HepG2 (cell line): ENCODE data around the gene CMTM8. TPM values are rescaled to one million over a fixed set of nuclear protein-coding genes. Genes with fewer than 3 reads are reported as not detected.

Source experiments
- FIP1L1 ChIP-seq: fragments of 200-400 bp; formaldehyde crosslinking; IDR thresholded peaks from 2 replicates; pipeline ENCODE4 v1.6.1; 2018; ENCODE audit warnings: low read depth, mild to moderate bottlenecking, low read length, moderate library complexity, borderline replicate concordance; ENCODE audit not compliant: insufficient read depth
- HMG20B ChIP-seq: conservative IDR thresholded peaks from 2 replicates; pipeline ENCODE4 v1.6.1; 2016; ENCODE audit warnings: missing genetic modification reagents, missing compliant biosample characterization
- JUN ChIP-seq: sonication (generic); formaldehyde crosslinking; IDR thresholded peaks from 2 replicates; pipeline ENCODE4 v1.4.0; 2020; ENCODE audit warnings: mild to moderate bottlenecking, missing genetic modification reagents
- KLF6 ChIP-seq: IDR thresholded peaks from 2 replicates; pipeline ENCODE4 v1.8.0; 2016; ENCODE audit warnings: missing biosample characterization, missing genetic modification reagents
- MTA1 ChIP-seq: sonication (generic); formaldehyde crosslinking; IDR thresholded peaks from 2 replicates; pipeline ENCODE4 v1.4.0; 2020; ENCODE audit warnings: missing genetic modification reagents, mild to moderate bottlenecking, borderline replicate concordance
- PATZ1 ChIP-seq: sonication (generic); formaldehyde crosslinking; IDR thresholded peaks from 2 replicates; pipeline ENCODE4 v1.4.0; 2020; ENCODE audit warnings: missing genetic modification reagents
- PRDM4 ChIP-seq: sonication (generic); formaldehyde crosslinking; IDR thresholded peaks from 2 replicates; pipeline ENCODE4 v1.9.0; 2021; ENCODE audit warnings: missing genetic modification reagents, borderline replicate concordance
- RXRA ChIP-seq: sonication (generic); formaldehyde crosslinking; IDR thresholded peaks from 2 replicates; pipeline ENCODE4 v1.5.1; 2020; ENCODE audit warnings: missing genetic modification reagents
- SP2 ChIP-seq: sonication (generic); formaldehyde crosslinking; IDR thresholded peaks from 2 replicates; pipeline ENCODE4 v1.5.1; 2020; ENCODE audit warnings: mild to moderate bottlenecking, missing genetic modification reagents
- ZBTB14 ChIP-seq: sonication (generic); formaldehyde crosslinking; IDR thresholded peaks from 2 replicates; pipeline ENCODE4 v1.4.0; 2020; ENCODE audit warnings: missing genetic modification reagents
- ZBTB43 ChIP-seq: sonication (generic); formaldehyde crosslinking; conservative IDR thresholded peaks from 2 replicates; pipeline ENCODE4 v1.4.0; 2020; ENCODE audit warnings: missing genetic modification reagents
- ZBTB8A ChIP-seq: sonication (generic); formaldehyde crosslinking; IDR thresholded peaks from 2 replicates; pipeline ENCODE4 v1.4.0; 2020; ENCODE audit warnings: mild to moderate bottlenecking, low read depth, missing genetic modification reagents, borderline replicate concordance
- ZIK1 ChIP-seq: sonication (generic); formaldehyde crosslinking; IDR thresholded peaks from 2 replicates; pipeline ENCODE4 v1.5.0; 2020; ENCODE audit warnings: mild to moderate bottlenecking, low read depth, missing genetic modification reagents, borderline replicate concordance
- ZNF160 ChIP-seq: sonication (generic); formaldehyde crosslinking; IDR thresholded peaks from 2 replicates; pipeline ENCODE4 v1.8.0; 2022; ENCODE audit warnings: mild to moderate bottlenecking, inconsistent platforms, missing genetic modification reagents
- ZNF296 ChIP-seq: sonication (generic); formaldehyde crosslinking; conservative IDR thresholded peaks from 2 replicates; pipeline ENCODE4 v1.5.0; 2020; ENCODE audit warnings: mild to moderate bottlenecking, missing genetic modification reagents
- ZNF414 ChIP-seq: sonication (generic); formaldehyde crosslinking; IDR thresholded peaks from 2 replicates; pipeline ENCODE4 v1.5.0; 2020; ENCODE audit warnings: missing genetic modification reagents
- ZNF441 ChIP-seq: sonication (generic); formaldehyde crosslinking; IDR thresholded peaks from 2 replicates; pipeline ENCODE4 v1.7.0; 2021; ENCODE audit warnings: missing genetic modification reagents, borderline replicate concordance
- ZNF546 ChIP-seq: sonication (generic); formaldehyde crosslinking; conservative IDR thresholded peaks from 2 replicates; pipeline ENCODE4 v1.8.1; 2023; ENCODE audit warnings: mild to moderate bottlenecking, missing genetic modification reagents
- ZNF550 ChIP-seq: sonication (generic); formaldehyde crosslinking; IDR thresholded peaks from 2 replicates; pipeline ENCODE4 v1.4.0; 2020; ENCODE audit warnings: mild to moderate bottlenecking, missing genetic modification reagents, borderline replicate concordance
- ZNF567 ChIP-seq: sonication (generic); formaldehyde crosslinking; IDR thresholded peaks from 2 replicates; pipeline ENCODE4 v1.8.1; 2023; ENCODE audit warnings: mild to moderate bottlenecking, missing genetic modification reagents, borderline replicate concordance
- ZNF75D ChIP-seq: sonication (generic); formaldehyde crosslinking; IDR thresholded peaks from 2 replicates; pipeline ENCODE4 v1.8.1; 2023; ENCODE audit warnings: missing genetic modification reagents, mild to moderate bottlenecking, borderline replicate concordance
- ZNF83 ChIP-seq: sonication (generic); formaldehyde crosslinking; IDR thresholded peaks from 2 replicates; pipeline ENCODE4 v1.4.0; 2020; ENCODE audit warnings: missing genetic modification reagents, mild to moderate bottlenecking, borderline replicate concordance
- polyA plus RNA-seq, 8 experiments: library from polyadenylated mRNA; depleted of rRNA in 3 of 8; stranded (reverse) in 7 of 8; unstranded in 1 of 8; fragments of >200 nt; fragmentation: Illumina TruSeq in 4 of 8; extraction: Trizol in 4 of 8; gene quantifications; 2 replicates each; pipeline versions ENCODE4 v1.2.1 to v1.2.3, GENCODE V29; 2011 to 2016; ENCODE audit warnings: low read depth in 4 of 8, missing spikeins in 1 of 8, mixed read lengths in 1 of 8; ENCODE audit not compliant: insufficient read depth in 1 of 8
- total RNA-seq, 5 experiments: library from RNA; depleted of rRNA; stranded (reverse); fragments of >200 nt; fragmentation: Illumina TruSeq; extraction: Trizol; gene quantifications; 2 replicates each; pipeline ENCODE4 v1.2.3, GENCODE V29; 2016; ENCODE audit warnings: low read depth in 1 of 5

Gene CMTM8
- total and polyA plus RNA-seq, 2 of the 13 experiments (the other 11 are each of a cell fraction or from before 2014, with no cell fraction given) = 8.9 to 15.8 TPM

- TF ChIP-seq ZNF414 (CRISPR knock-in tag) (no peak), ZNF83 (CRISPR knock-in tag) (peak; percentile 74; the same call in 1 of the 2 replicates), ZNF160 (peak; percentile 60; the same call in 1 of the 2 replicates), SP2 (CRISPR knock-in tag) (no peak), ZNF567 (CRISPR knock-in tag) (no peak), ZIK1 (no peak), ZNF441 (CRISPR knock-in tag) (peak; percentile 86), FIP1L1 (no peak), ZNF546 (no peak), ZNF296 (peak; percentile 87), ZBTB8A (no peak), ZNF75D (CRISPR knock-in tag) (no peak), ZNF550 (CRISPR knock-in tag) (no peak; the same call in 1 of the 2 replicates), HMG20B (no peak; the same call in 1 of the 2 replicates), RXRA (CRISPR knock-in tag) (peak; percentile 75), JUN (no peak; the same call in 1 of the 2 replicates), PATZ1 (CRISPR knock-in tag) (peak; percentile 72), ZBTB43 (no peak; the same call in 1 of the 2 replicates), ZBTB14 (CRISPR knock-in tag) (no peak), PRDM4 (CRISPR knock-in tag) (no peak), MTA1 (peak; percentile 83; the same call in 1 of the 2 replicates), KLF6 (CRISPR knock-in tag) (no peak)
Observed at GRCh38 chr3:32401556-32402081, 163.1 kb downstream of the CMTM8 start (continued).
